Measurements from ENCODE around the gene LYPD1.

LYPD1 gene

GRCh38 chr2:132669908-132670495, at the start of gene LYPD1 (continued):
- no peak for TF ChIP-seq TSHZ1 (tag by site-specific recombination; IDR thresholded peaks at IDR 0.05; ENCODE audit: borderline replicate concordance)
- no peak for TF ChIP-seq ZNF292 (tag by site-specific recombination; IDR thresholded peaks at IDR 0.05; ENCODE audit: borderline replicate concordance, low read depth)
- TF ChIP-seq ZNF677 (tag by site-specific recombination; IDR thresholded peaks at IDR 0.05) = no peak
- no peak for TF ChIP-seq ZSCAN23 (tag by site-specific recombination; IDR thresholded peaks at IDR 0.05)
- TF ChIP-seq ZNF549 (tag by site-specific recombination; IDR thresholded peaks at IDR 0.05) = no peak
- TF ChIP-seq ZNF169 (tag by site-specific recombination; IDR thresholded peaks at IDR 0.05) = no peak
- no peak for TF ChIP-seq ZNF707 (tag by site-specific recombination; IDR thresholded peaks at IDR 0.05)
- TF ChIP-seq YY1 (tag by site-specific recombination; IDR thresholded peaks at IDR 0.05) = no peak
- peak; percentile 81 for TF ChIP-seq ZFHX2 (tag by site-specific recombination; conservative IDR thresholded peaks at IDR 0.05)
- TF ChIP-seq HOXC10 (CRISPR knock-in tag; IDR thresholded peaks at IDR 0.05) = no peak
- TF ChIP-seq PRDM6 (tag by site-specific recombination; IDR thresholded peaks at IDR 0.05) = no peak
- no peak; the same call in 1 of the 2 replicates for TF ChIP-seq ZEB2 (tag by site-specific recombination; IDR thresholded peaks at IDR 0.05)
- TF ChIP-seq ZNF791 (tag by site-specific recombination; IDR thresholded peaks at IDR 0.05) = no peak
- TF ChIP-seq SALL2 (tag by site-specific recombination; IDR thresholded peaks at IDR 0.05; ENCODE audit: borderline replicate concordance) = no peak
- no peak; the same call in 1 of the 2 replicates for TF ChIP-seq KLF8 (tag by site-specific recombination; IDR thresholded peaks at IDR 0.05)
- no peak for TF ChIP-seq ZNF555 (tag by site-specific recombination; conservative IDR thresholded peaks at IDR 0.05)
- TF ChIP-seq ZNF777 (tag by site-specific recombination; IDR thresholded peaks at IDR 0.05; ENCODE audit: borderline replicate concordance) = no peak
- no peak for TF ChIP-seq ZNF518A (tag by site-specific recombination; conservative IDR thresholded peaks at IDR 0.05; ENCODE audit: low read depth)
- no peak for TF ChIP-seq ZNF792 (tag by site-specific recombination; IDR thresholded peaks at IDR 0.05)
- TF ChIP-seq OVOL3 (tag by site-specific recombination; IDR thresholded peaks at IDR 0.05) = no peak
- no peak for TF ChIP-seq ZNF311 (tag by site-specific recombination; IDR thresholded peaks at IDR 0.05; ENCODE audit: borderline replicate concordance)
- TF ChIP-seq SCRT2 (tag by site-specific recombination; IDR thresholded peaks at IDR 0.05) = peak; percentile 56
- TF ChIP-seq HOXD13 (CRISPR knock-in tag; IDR thresholded peaks at IDR 0.05; ENCODE audit: borderline replicate concordance) = no peak
- peak; percentile 32 for TF ChIP-seq ZBTB26 (tag by site-specific recombination; optimal IDR thresholded peaks at IDR 0.05)
- no peak for TF ChIP-seq ZNF76 (tag by site-specific recombination; IDR thresholded peaks at IDR 0.05; ENCODE audit: borderline replicate concordance, low read depth)
- TF ChIP-seq ZSCAN4 (tag by site-specific recombination; IDR thresholded peaks at IDR 0.05) = no peak
- no peak for TF ChIP-seq ZNF830 (tag by site-specific recombination; IDR thresholded peaks at IDR 0.05; ENCODE audit: low read depth)
- TF ChIP-seq ZNF341 (tag by site-specific recombination; IDR thresholded peaks at IDR 0.05; ENCODE audit: low read depth) = peak; percentile 95
